Progenitor cell of endocrine pancreas (in vitro differentiated cells): ENCODE data around the gene GHITM. TPM values are rescaled to one million over a fixed set of nuclear protein-coding genes. Genes with fewer than 3 reads are reported as not detected.

ENCODE experiments used
- DNase-seq: peaks from one replicate; pipeline ENCODE4 v3.0.0; 2021; ENCODE audit warnings: low spot score; ENCODE audit not compliant: unreplicated experiment
- H3K27ac Mint-ChIP-seq: 2 replicates; pipeline ENCODE4 v1.8.0; 2021; ENCODE audit warnings: mild to moderate bottlenecking, moderate library complexity, mixed read lengths
- H3K27me3 Mint-ChIP-seq: 2 replicates; pipeline ENCODE4 v1.8.0; 2021; ENCODE audit warnings: mixed read lengths
- H3K36me3 Mint-ChIP-seq: 2 replicates; pipeline ENCODE4 v1.8.0; 2022; ENCODE audit warnings: mixed read lengths; ENCODE audit not compliant: insufficient read depth
- H3K4me1 Mint-ChIP-seq: 2 replicates; pipeline ENCODE4 v1.8.0; 2021; ENCODE audit warnings: low read depth, mixed read lengths
- H3K4me3 Mint-ChIP-seq: 2 replicates; pipeline ENCODE4 v1.8.0; 2021; ENCODE audit warnings: low read depth, mild to moderate bottlenecking, moderate library complexity, mixed read lengths
- H3K9me3 Mint-ChIP-seq: 2 replicates; pipeline ENCODE4 v1.8.0; 2021; ENCODE audit warnings: low read depth, mixed read lengths
- CTCF ChIP-seq: fragments of 200-600 bp; sonication (generic); IDR thresholded peaks from one replicate; pipeline ENCODE4 v1.5.0; 2021; ENCODE audit warnings: antibody characterized with exemption, mild to moderate bottlenecking; ENCODE audit not compliant: unreplicated experiment
- total RNA-seq: library from RNA; stranded (reverse); gene quantifications from 2 replicates; pipeline ENCODE4 v1.2.1, GENCODE V29; 2021

Gene GHITM
- total RNA-seq, 1 donor from 2014 or later = 99.4 TPM

- Mint-ChIP-seq H3K9me3 (no peaks in the 10 kb centered on the region), H3K36me3 (peaks cover 26% of the 10 kb centered on the region), H3K4me3 (no peak overlapping the region), H3K4me1 (no peaks in the 10 kb centered on the region), H3K27me3 (peaks cover under 1% of the 10 kb centered on the region), H3K27ac (no peak overlapping the region)
- TF ChIP-seq CTCF = no peak
- DNase-seq = no peak
Measured at GRCh38 chr10:84152769-84153168, 13.5 kb downstream of the GHITM start.

- H3K4me1 Mint-ChIP-seq = peaks cover 4% of the 10 kb centered on the region
- no peaks in the 10 kb centered on the region for H3K9me3 Mint-ChIP-seq
- peaks cover 15% of the 10 kb centered on the region for H3K36me3 Mint-ChIP-seq
- TF ChIP-seq CTCF = no peak
- H3K27ac Mint-ChIP-seq = no peak overlapping the region
- no peak for DNase-seq
- H3K4me3 Mint-ChIP-seq = no peak overlapping the region
- H3K27me3 Mint-ChIP-seq = peaks cover 21% of the 10 kb centered on the region
Measured at GRCh38 chr10:84155521-84155920, 16.2 kb downstream of the GHITM start.

GRCh38 chr10:84156009-84156408, 16.7 kb downstream of the GHITM start:
- DNase-seq = no peak
- H3K36me3 Mint-ChIP-seq = peaks cover 13% of the 10 kb centered on the region
- no peak overlapping the region for H3K4me3 Mint-ChIP-seq
- no peak for TF ChIP-seq CTCF
- H3K27ac Mint-ChIP-seq = no peak overlapping the region
- H3K4me1 Mint-ChIP-seq = peaks cover 5% of the 10 kb centered on the region
- peaks cover 21% of the 10 kb centered on the region for H3K27me3 Mint-ChIP-seq
- H3K9me3 Mint-ChIP-seq = no peaks in the 10 kb centered on the region

GRCh38 chr10:84156768-84157167, 17.5 kb downstream of the GHITM start:
- Mint-ChIP-seq H3K9me3 (no peaks in the 10 kb centered on the region), H3K4me3 (no peak overlapping the region), H3K36me3 (peaks cover 13% of the 10 kb centered on the region), H3K27ac (no peak overlapping the region), H3K4me1 (peaks cover 5% of the 10 kb centered on the region), H3K27me3 (peaks cover 21% of the 10 kb centered on the region)
- DNase-seq = no peak
- no peak for TF ChIP-seq CTCF

GRCh38 chr10:84158061-84158460, 18.8 kb downstream of the GHITM start:
- no peak for TF ChIP-seq CTCF
- DNase-seq = no peak
- no peak overlapping the region for H3K4me3 Mint-ChIP-seq
- H3K36me3 Mint-ChIP-seq = peaks cover 12% of the 10 kb centered on the region
- H3K4me1 Mint-ChIP-seq = peaks cover 5% of the 10 kb centered on the region
- peaks cover 22% of the 10 kb centered on the region for H3K27me3 Mint-ChIP-seq
- H3K27ac Mint-ChIP-seq = no peak overlapping the region
- H3K9me3 Mint-ChIP-seq = no peaks in the 10 kb centered on the region
